Measurements from ENCODE around the gene SIGLEC7.

GRCh38 chr19:51179256-51179655 is 37.2 kb downstream of the SIGLEC7 start:
- TF ChIP-seq EGR1 (IDR thresholded peaks at IDR 0.05; ENCODE audit: borderline replicate concordance in 1 of 2, low read depth in 2 of 2, low read length in 2 of 2), result no peak
- TF ChIP-seq NFXL1 (IDR thresholded peaks at IDR 0.05; ENCODE audit: borderline replicate concordance), result no peak
- no peak for TF ChIP-seq NFYB (IDR thresholded peaks at IDR 0.05; ENCODE audit: insufficient read depth, low read depth, low read length)
- no peak for TF ChIP-seq CBFB (IDR thresholded peaks at IDR 0.05; ENCODE audit: low read depth)
- TF ChIP-seq POLR2A (IDR thresholded peaks at IDR 0.05; ENCODE audit: low read depth, low read length), result no peak
- no peak for TF ChIP-seq NR2C1 (IDR thresholded peaks at IDR 0.05)

All from GM12878 (cell line).